K562 (cell line): ENCODE measurements around the gene CD101. TPM values are rescaled to one million over a fixed set of nuclear protein-coding genes. Genes with fewer than 3 reads are reported as not detected.

Experiments
- BRD9 ChIP-seq: fragments of 450-650 bp; IDR thresholded peaks from 2 replicates; pipeline ENCODE4 v1.6.1; 2018; ENCODE audit warnings: low read depth; ENCODE audit not compliant: partially characterized antibody
- HLTF ChIP-seq: fragments of 450-650 bp; IDR thresholded peaks from 2 replicates; pipeline ENCODE4 v1.6.1; 2016
- HMG20B ChIP-seq: fragments of 250-450 bp; sonication (Bioruptor Pico); IDR thresholded peaks from 2 replicates; pipeline ENCODE4 v1.5.0; 2021; ENCODE audit warnings: mild to moderate bottlenecking
- KDM1A ChIP-seq, 2 experiments: fragments of 450-650 bp; IDR thresholded peaks; 2 replicates each; pipeline ENCODE4 v1.6.1; 2016; ENCODE audit warnings: mild to moderate bottlenecking in 2 of 2
- LCOR ChIP-seq: sonication (generic); formaldehyde crosslinking; IDR thresholded peaks from 2 replicates; pipeline ENCODE4 v1.8.0; 2022; ENCODE audit warnings: mild to moderate bottlenecking, missing genetic modification reagents
- NONO ChIP-seq, 2 experiments: fragments of 200-400 bp in 1 of 2; fragments of 450-650 bp in 1 of 2; formaldehyde crosslinking in 1 of 2; IDR thresholded peaks; 2 replicates each; pipeline ENCODE4 v1.6.1; 2017; ENCODE audit warnings: low read depth in 2 of 2, mild to moderate bottlenecking in 2 of 2, moderate library complexity in 2 of 2, low read length in 1 of 2
- NR2C2 ChIP-seq, 2 experiments: fragments of 200-800 bp in 1 of 2; sonication (Bioruptor generic) in 1 of 2; sonication (generic) in 1 of 2; formaldehyde crosslinking in 1 of 2; IDR thresholded peaks; 2 replicates each; pipeline versions ENCODE4 v1.6.1 to v1.8.0; 2016 to 2022; ENCODE audit warnings: mild to moderate bottlenecking in 1 of 2, missing compliant biosample characterization in 1 of 2, missing genetic modification characterization in 1 of 2, missing genetic modification reagents in 1 of 2
- PPARD ChIP-seq: fragments of 250-450 bp; sonication (Bioruptor Pico); IDR thresholded peaks from 2 replicates; pipeline ENCODE4 v1.8.0; 2022; ENCODE audit warnings: inconsistent platforms, mild to moderate bottlenecking, moderate library complexity
- TAF1 ChIP-seq: IDR thresholded peaks from 2 replicates; pipeline ENCODE4 v1.6.1; 2011; ENCODE audit warnings: mild to moderate bottlenecking, low read length, moderate library complexity; ENCODE audit not compliant: insufficient read depth, control insufficient read depth, severe bottlenecking; ENCODE audit errors: extremely low read depth
- ZNF12 ChIP-seq: sonication (generic); formaldehyde crosslinking; IDR thresholded peaks from 2 replicates; pipeline ENCODE4 v1.4.0; 2020; ENCODE audit warnings: mild to moderate bottlenecking, missing genetic modification reagents
- ZNF282 ChIP-seq: sonication (generic); formaldehyde crosslinking; IDR thresholded peaks from 2 replicates; pipeline ENCODE4 v1.8.1; 2023; ENCODE audit warnings: missing genetic modification reagents
- polyA plus RNA-seq, 8 experiments: library from polyadenylated mRNA; depleted of rRNA in 4 of 8; stranded (reverse) in 5 of 8; unstranded in 3 of 8; fragments of >200 nt; fragmentation: Nextera tagmentation in 2 of 8; fragmentation: Illumina TruSeq in 1 of 8; extraction: Ambion mirVana in 2 of 8; extraction: Trizol in 1 of 8; gene quantifications; 2 replicates each; pipeline versions ENCODE4 v1.2.1 to v1.2.3, GENCODE V29; 2011 to 2014; ENCODE audit warnings: inconsistent platforms in 1 of 8, missing spikeins in 1 of 8
- total RNA-seq, 7 experiments: library from RNA; depleted of rRNA in 6 of 7; stranded (reverse); fragments of >200 nt in 6 of 7; fragmentation: Illumina TruSeq in 2 of 7; extraction: Trizol in 2 of 7; gene quantifications; 2 replicates each; pipeline versions ENCODE4 v1.2.1 to v1.2.3, GENCODE V29; 2011 to 2021; ENCODE audit warnings: low replicate concordance in 1 of 7
- TF ChIP-seq, protein P1 (sequence below), 2 experiments: fragments of 450-650 bp in 1 of 2; sonication (generic) in 1 of 2; formaldehyde crosslinking in 1 of 2; IDR thresholded peaks; 2 replicates each; pipeline versions ENCODE4 v1.7.1 to v1.9.0; 2016 to 2022; ENCODE audit warnings: inconsistent platforms in 1 of 2, mild to moderate bottlenecking in 1 of 2, missing genetic modification reagents in 1 of 2
- TF ChIP-seq, protein P2 (sequence below): fragments of 250-450 bp; sonication (Bioruptor Pico); IDR thresholded peaks from 2 replicates; pipeline ENCODE4 v1.4.0; 2020; ENCODE audit warnings: borderline replicate concordance
- TF ChIP-seq, protein P3 (sequence below): sonication (generic); formaldehyde crosslinking; IDR thresholded peaks from 2 replicates; pipeline ENCODE4 v1.8.1; 2023; ENCODE audit warnings: mild to moderate bottlenecking, missing genetic modification reagents, moderate library complexity

CD101 gene
- total and polyA plus RNA-seq, 9 of the 15 experiments (the other 6 are each of a cell fraction or from before 2014, with no cell fraction given): 0.04 to 1.1 (median 0.20) TPM

DNA sequence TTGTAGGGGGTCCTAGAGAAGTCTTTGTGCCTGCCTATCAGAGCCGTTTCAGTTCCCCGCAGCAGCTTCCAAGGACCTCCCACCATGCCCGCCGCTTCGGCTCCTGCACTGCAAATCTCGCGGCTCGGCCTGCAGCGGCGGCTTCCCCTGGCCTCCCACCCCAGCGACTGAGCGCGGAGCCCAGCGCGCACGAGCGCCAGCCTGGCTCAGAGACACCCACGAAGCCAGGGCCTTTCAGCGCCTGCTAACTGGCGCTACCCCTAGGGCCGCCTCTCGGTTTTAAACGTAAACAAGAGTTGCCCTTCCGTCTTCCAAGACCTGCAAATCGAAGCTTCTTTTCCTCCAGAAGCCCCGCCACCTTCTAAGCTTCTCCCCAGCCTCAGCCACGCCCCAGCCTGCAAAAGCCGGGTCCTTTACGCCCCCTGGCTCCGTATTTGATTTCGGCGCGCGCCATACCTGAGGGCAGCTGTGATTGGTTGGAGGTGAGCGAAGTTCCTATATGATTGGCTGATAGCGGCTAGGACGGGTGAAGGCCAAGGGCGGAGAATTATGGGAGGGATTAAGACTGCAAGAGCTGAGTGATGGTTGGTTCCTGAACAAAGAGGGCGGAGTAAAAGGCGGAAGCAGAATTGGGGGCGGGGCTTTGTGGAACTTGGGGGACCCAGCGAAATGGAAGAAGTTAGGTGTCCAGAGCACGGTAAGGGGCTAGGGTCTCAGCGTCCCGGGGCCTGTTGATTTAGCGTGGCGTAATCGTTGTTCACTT is 58.3 kb downstream of the CD101 start, which contains the start of gene TTF2 (continued):
- TF ChIP-seq, protein P1, sequence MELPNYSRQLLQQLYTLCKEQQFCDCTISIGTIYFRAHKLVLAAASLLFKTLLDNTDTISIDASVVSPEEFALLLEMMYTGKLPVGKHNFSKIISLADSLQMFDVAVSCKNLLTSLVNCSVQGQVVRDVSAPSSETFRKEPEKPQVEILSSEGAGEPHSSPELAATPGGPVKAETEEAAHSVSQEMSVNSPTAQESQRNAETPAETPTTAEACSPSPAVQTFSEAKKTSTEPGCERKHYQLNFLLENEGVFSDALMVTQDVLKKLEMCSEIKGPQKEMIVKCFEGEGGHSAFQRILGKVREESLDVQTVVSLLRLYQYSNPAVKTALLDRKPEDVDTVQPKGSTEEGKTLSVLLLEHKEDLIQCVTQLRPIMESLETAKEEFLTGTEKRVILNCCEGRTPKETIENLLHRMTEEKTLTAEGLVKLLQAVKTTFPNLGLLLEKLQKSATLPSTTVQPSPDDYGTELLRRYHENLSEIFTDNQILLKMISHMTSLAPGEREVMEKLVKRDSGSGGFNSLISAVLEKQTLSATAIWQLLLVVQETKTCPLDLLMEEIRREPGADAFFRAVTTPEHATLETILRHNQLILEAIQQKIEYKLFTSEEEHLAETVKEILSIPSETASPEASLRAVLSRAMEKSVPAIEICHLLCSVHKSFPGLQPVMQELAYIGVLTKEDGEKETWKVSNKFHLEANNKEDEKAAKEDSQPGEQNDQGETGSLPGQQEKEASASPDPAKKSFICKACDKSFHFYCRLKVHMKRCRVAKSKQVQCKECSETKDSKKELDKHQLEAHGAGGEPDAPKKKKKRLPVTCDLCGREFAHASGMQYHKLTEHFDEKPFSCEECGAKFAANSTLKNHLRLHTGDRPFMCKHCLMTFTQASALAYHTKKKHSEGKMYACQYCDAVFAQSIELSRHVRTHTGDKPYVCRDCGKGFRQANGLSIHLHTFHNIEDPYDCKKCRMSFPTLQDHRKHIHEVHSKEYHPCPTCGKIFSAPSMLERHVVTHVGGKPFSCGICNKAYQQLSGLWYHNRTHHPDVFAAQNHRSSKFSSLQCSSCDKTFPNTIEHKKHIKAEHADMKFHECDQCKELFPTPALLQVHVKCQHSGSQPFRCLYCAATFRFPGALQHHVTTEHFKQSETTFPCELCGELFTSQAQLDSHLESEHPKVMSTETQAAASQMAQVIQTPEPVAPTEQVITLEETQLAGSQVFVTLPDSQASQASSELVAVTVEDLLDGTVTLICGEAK (IDR thresholded peaks at IDR 0.05): no peak; the same call in 1 of the 2 replicates
- TF ChIP-seq, protein P1 (CRISPR knock-in tag; IDR thresholded peaks at IDR 0.05): no peak
- TF ChIP-seq HLTF (0 out of 2 replicates have a peak, but pooled peaks have one; percentile 19), HMG20B (CRISPR knock-in tag) (no peak), TAF1 (peak; percentile 77), PPARD (no peak), ZNF282 (no peak), BRD9 (peak; percentile 35), NR2C2 (CRISPR knock-in tag; IDR thresholded peaks at IDR 0.05) (0 out of 2 replicates have a peak, but pooled peaks have one; percentile 10), NR2C2 (tag; IDR thresholded peaks at IDR 0.05) (peak; percentile 84; the same call in 1 of the 2 replicates), LCOR (CRISPR knock-in tag) (peak; percentile 83), NONO (IDR thresholded peaks at IDR 0.05; ENCODE audit: low read depth in 2 of 2, low read length in 1 of 2) (peak in 1 of 2 experiments; percentile 68; a peak in 3 of 4 replicates), KDM1A (IDR thresholded peaks at IDR 0.05) (no peak), ZNF12 (no peak)
- TF ChIP-seq, protein P2, sequence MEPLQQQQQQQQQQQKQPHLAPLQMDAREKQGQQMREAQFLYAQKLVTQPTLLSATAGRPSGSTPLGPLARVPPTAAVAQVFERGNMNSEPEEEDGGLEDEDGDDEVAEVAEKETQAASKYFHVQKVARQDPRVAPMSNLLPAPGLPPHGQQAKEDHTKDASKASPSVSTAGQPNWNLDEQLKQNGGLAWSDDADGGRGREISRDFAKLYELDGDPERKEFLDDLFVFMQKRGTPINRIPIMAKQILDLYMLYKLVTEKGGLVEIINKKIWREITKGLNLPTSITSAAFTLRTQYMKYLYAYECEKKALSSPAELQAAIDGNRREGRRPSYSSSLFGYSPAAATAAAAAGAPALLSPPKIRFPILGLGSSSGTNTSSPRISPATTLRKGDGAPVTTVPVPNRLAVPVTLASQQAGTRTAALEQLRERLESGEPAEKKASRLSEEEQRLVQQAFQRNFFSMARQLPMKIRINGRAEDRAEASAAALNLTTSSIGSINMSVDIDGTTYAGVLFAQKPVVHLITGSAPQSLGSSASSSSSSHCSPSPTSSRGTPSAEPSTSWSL (CRISPR knock-in tag): no peak
- TF ChIP-seq, protein P3, sequence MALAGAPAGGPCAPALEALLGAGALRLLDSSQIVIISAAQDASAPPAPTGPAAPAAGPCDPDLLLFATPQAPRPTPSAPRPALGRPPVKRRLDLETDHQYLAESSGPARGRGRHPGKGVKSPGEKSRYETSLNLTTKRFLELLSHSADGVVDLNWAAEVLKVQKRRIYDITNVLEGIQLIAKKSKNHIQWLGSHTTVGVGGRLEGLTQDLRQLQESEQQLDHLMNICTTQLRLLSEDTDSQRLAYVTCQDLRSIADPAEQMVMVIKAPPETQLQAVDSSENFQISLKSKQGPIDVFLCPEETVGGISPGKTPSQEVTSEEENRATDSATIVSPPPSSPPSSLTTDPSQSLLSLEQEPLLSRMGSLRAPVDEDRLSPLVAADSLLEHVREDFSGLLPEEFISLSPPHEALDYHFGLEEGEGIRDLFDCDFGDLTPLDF (CRISPR knock-in tag): peak; percentile 85; the same call in 1 of the 2 replicates
